ENCODE measurements around the gene PLCB2.

- TF ChIP-seq, protein P1, sequence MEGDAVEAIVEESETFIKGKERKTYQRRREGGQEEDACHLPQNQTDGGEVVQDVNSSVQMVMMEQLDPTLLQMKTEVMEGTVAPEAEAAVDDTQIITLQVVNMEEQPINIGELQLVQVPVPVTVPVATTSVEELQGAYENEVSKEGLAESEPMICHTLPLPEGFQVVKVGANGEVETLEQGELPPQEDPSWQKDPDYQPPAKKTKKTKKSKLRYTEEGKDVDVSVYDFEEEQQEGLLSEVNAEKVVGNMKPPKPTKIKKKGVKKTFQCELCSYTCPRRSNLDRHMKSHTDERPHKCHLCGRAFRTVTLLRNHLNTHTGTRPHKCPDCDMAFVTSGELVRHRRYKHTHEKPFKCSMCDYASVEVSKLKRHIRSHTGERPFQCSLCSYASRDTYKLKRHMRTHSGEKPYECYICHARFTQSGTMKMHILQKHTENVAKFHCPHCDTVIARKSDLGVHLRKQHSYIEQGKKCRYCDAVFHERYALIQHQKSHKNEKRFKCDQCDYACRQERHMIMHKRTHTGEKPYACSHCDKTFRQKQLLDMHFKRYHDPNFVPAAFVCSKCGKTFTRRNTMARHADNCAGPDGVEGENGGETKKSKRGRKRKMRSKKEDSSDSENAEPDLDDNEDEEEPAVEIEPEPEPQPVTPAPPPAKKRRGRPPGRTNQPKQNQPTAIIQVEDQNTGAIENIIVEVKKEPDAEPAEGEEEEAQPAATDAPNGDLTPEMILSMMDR (optimal IDR thresholded peaks at IDR 0.05 in 1 of 3, IDR thresholded peaks at IDR 0.05 in 1 of 3, conservative IDR thresholded peaks at IDR 0.05 in 1 of 3; ENCODE audit: extremely low read depth in 1 of 3, insufficient read depth in 2 of 3, low read length in 3 of 3): no peak
- TF ChIP-seq EZH2 (IDR thresholded peaks at IDR 0.05; ENCODE audit: low read length): no peak
Observed at GRCh38 chr15:40278026-40278425, 29.7 kb downstream of the PLCB2 start.

Data from keratinocyte (primary cell).